Hepatocyte (in vitro differentiated cells): ENCODE data around the gene NR3C2.

Experiments
- CTCF ChIP-seq: fragments of 200-600 bp; sonication (generic); IDR thresholded peaks from 2 replicates; pipeline ENCODE4 v1.5.1; 2016; ENCODE audit warnings: antibody characterized with exemption, mild to moderate bottlenecking; ENCODE audit not compliant: poor library complexity
- EZH2 ChIP-seq: fragments of 200-600 bp; sonication (generic); IDR thresholded peaks from 2 replicates; pipeline ENCODE4 v1.6.1; 2016; ENCODE audit warnings: antibody characterized with exemption, mild to moderate bottlenecking, borderline replicate concordance
- EZH2phosphoT487 ChIP-seq: fragments of 200-600 bp; sonication (generic); IDR thresholded peaks from one replicate; pipeline ENCODE4 v1.6.1; 2018; ENCODE audit warnings: antibody characterized with exemption, mild to moderate bottlenecking, low read depth, moderate library complexity; ENCODE audit not compliant: unreplicated experiment, severe bottlenecking

DNA sequence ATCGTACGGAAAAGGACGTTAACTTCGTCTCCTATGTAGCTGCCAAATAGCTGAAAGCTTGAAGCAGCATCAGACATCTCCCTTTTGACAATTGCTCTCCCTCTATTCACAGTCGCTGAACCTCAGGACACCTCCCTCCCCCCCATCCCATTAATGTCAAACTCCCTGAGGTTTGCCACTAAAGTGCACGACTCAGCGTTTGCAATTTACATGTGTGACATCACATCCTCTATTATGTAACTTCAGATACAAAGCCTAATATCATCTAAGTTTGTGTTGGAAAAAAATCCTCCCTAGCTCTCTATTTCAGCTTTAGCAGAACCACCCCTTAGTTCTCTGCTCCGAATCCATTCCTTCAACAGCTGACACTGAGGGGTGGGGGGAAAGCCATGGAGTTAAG is 5.5 kb upstream of the NR3C2 start:
- TF ChIP-seq CTCF (no peak), EZH2 (no peak), EZH2phosphoT487 (no peak)
